Activated T-cell treated with anti-CD3 and anti-CD28 coated beads, Interleukin-2, amount 50 U/mL, for 24 hours (primary cell): ENCODE results near the gene ZNF577.

Experiments used
- DNase-seq: peaks from one replicate; pipeline ENCODE4 v3.0.0-alpha.2; 2020
- H3K27ac Mint-ChIP-seq: 2 replicates; pipeline ENCODE4 v1.8.0; 2020; ENCODE audit warnings: mild to moderate bottlenecking, mixed read lengths
- H3K27me3 Mint-ChIP-seq: 2 replicates; pipeline ENCODE4 v1.8.0; 2020; ENCODE audit warnings: mixed read lengths
- H3K36me3 Mint-ChIP-seq: 2 replicates; pipeline ENCODE4 v1.8.0; 2020; ENCODE audit warnings: low read depth, mixed read lengths
- H3K4me1 Mint-ChIP-seq: 2 replicates; pipeline ENCODE4 v1.8.0; 2020; ENCODE audit warnings: low read depth, mixed read lengths
- H3K4me3 Mint-ChIP-seq: 2 replicates; pipeline ENCODE4 v1.8.0; 2020; ENCODE audit warnings: mild to moderate bottlenecking, moderate library complexity, mixed read lengths
- H3K9me3 Mint-ChIP-seq: 2 replicates; pipeline ENCODE4 v1.8.0; 2020; ENCODE audit warnings: mixed read lengths

The ZNF577 gene

DNA sequence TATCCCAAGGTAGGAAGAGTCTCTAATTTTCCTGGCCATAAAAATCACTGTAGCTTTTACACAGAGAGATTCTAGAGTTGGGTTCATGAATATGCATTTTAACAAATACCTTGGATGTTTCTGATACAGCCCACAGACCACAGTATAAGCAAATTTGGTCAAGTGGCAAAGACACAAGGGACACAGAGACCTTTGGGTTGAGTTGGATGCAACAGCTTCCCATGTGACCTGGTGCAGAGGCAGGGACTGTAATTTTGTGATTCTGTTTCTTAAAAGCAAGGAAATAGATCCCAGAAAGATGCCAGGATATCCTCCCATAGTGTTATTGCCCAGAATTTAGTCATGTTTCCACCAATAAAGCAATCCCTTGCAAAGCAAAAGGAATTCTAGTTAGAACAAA, 65.8 kb downstream of the ZNF577 start:
- Mint-ChIP-seq H3K9me3 (peaks cover 58% of the 10 kb centered on the region), H3K27me3 (no peaks in the 10 kb centered on the region), H3K36me3 (no peaks in the 10 kb centered on the region), H3K27ac (no peak overlapping the region), H3K4me1 (no peaks in the 10 kb centered on the region), H3K4me3 (no peak overlapping the region)
- no peak for DNase-seq

DNA sequence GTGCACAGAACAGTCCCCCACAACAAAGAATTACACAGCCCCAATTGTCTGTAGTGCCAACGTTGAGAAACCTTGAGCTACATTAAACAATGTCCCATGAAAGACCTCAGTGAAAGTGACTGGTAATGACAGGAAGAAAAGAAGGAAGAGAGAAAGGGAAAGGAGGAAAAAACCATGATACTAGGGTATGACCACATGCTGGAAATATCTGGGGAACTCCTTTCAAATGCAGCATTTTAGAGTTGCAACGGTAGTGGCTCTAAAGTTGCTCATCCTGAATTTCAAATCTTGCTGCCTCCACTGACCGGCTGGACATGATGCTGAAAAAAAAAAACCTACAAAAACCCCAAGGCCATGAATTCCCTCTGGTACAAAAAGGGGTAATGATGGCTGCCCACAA, 66.3 kb downstream of the ZNF577 start:
- Mint-ChIP-seq H3K36me3 (no peaks in the 10 kb centered on the region), H3K4me1 (no peaks in the 10 kb centered on the region), H3K27ac (no peak overlapping the region), H3K27me3 (no peaks in the 10 kb centered on the region), H3K9me3 (peaks cover 56% of the 10 kb centered on the region), H3K4me3 (no peak overlapping the region)
- DNase-seq: no peak
